ENCODE measurements around the gene LRRC53. TPM values are rescaled to one million over a fixed set of nuclear protein-coding genes. Genes with fewer than 3 reads are reported as not detected.

LRRC53 gene
- total RNA-seq, 1 experiment from 2014 or later = not detected

DNA sequence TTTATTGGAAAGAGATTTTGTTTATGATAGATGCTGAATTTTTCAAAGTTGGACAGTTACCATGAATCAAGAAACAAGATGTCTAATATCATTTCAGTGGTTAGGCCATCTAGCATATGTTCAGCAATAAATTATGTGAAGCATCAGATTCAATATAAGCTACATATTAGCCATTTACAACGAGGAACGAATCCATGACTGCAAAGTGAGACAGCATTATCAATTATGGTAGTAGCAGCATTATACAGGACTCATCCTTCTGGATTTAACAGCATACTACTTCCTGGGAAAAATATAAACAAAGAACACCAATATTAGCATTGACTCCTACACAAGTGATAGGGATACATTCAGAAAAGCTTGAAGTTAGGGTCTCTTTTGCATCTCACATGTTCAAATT lies 59.1 kb downstream of the LRRC53 start:
- Histone ChIP-seq H3K4me3 (ENCODE audit: low read depth in 2 of 2, low read length in 2 of 2) (no peak overlapping the region), H3K27me3 (ENCODE audit: control insufficient read depth, insufficient read depth, low read length) (no peaks in the 10 kb centered on the region), H3K9me3 (ENCODE audit: control insufficient read depth, insufficient read depth, low read depth, low read length) (no peaks in the 10 kb centered on the region), H3K36me3 (ENCODE audit: control insufficient read depth, insufficient read depth, low read length) (no peaks in the 10 kb centered on the region), H3K4me1 (ENCODE audit: control insufficient read depth, insufficient read depth, low read length) (no peaks in the 10 kb centered on the region), H3K27ac (ENCODE audit: low read length) (no peak overlapping the region)
- no peak for DNase-seq (ENCODE audit: low read depth, low spot score)
- CTCF ChIA-PET = no interaction called here
- intact Hi-C loops (cut with micrococcal nuclease; ENCODE audit: unreplicated experiment) = no loop called here
- in situ Hi-C loops (cut with HindIII; ENCODE audit: low pct_unique_long_range_greater_than_20kb, low sequenced_read_pairs) = no loop called here
- POLR2A ChIA-PET = no interaction called here
- no peak for ATAC-seq
- TF ChIP-seq, protein P1, sequence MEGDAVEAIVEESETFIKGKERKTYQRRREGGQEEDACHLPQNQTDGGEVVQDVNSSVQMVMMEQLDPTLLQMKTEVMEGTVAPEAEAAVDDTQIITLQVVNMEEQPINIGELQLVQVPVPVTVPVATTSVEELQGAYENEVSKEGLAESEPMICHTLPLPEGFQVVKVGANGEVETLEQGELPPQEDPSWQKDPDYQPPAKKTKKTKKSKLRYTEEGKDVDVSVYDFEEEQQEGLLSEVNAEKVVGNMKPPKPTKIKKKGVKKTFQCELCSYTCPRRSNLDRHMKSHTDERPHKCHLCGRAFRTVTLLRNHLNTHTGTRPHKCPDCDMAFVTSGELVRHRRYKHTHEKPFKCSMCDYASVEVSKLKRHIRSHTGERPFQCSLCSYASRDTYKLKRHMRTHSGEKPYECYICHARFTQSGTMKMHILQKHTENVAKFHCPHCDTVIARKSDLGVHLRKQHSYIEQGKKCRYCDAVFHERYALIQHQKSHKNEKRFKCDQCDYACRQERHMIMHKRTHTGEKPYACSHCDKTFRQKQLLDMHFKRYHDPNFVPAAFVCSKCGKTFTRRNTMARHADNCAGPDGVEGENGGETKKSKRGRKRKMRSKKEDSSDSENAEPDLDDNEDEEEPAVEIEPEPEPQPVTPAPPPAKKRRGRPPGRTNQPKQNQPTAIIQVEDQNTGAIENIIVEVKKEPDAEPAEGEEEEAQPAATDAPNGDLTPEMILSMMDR (IDR thresholded peaks at IDR 0.05) = no peak
- TF ChIP-seq POLR2AphosphoS5 (IDR thresholded peaks at IDR 0.05; ENCODE audit: low read depth, low read length) = no peak
- no peak for TF ChIP-seq SIN3A (IDR thresholded peaks at IDR 0.05; ENCODE audit: borderline replicate concordance, insufficient read depth, low read depth, low read length)
- TF ChIP-seq, protein P2, sequence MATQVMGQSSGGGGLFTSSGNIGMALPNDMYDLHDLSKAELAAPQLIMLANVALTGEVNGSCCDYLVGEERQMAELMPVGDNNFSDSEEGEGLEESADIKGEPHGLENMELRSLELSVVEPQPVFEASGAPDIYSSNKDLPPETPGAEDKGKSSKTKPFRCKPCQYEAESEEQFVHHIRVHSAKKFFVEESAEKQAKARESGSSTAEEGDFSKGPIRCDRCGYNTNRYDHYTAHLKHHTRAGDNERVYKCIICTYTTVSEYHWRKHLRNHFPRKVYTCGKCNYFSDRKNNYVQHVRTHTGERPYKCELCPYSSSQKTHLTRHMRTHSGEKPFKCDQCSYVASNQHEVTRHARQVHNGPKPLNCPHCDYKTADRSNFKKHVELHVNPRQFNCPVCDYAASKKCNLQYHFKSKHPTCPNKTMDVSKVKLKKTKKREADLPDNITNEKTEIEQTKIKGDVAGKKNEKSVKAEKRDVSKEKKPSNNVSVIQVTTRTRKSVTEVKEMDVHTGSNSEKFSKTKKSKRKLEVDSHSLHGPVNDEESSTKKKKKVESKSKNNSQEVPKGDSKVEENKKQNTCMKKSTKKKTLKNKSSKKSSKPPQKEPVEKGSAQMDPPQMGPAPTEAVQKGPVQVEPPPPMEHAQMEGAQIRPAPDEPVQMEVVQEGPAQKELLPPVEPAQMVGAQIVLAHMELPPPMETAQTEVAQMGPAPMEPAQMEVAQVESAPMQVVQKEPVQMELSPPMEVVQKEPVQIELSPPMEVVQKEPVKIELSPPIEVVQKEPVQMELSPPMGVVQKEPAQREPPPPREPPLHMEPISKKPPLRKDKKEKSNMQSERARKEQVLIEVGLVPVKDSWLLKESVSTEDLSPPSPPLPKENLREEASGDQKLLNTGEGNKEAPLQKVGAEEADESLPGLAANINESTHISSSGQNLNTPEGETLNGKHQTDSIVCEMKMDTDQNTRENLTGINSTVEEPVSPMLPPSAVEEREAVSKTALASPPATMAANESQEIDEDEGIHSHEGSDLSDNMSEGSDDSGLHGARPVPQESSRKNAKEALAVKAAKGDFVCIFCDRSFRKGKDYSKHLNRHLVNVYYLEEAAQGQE (IDR thresholded peaks at IDR 0.05; ENCODE audit: insufficient read depth in 1 of 2, low read depth in 2 of 2, low read length in 1 of 2) = no peak
- TF ChIP-seq TCF7L2 (IDR thresholded peaks at IDR 0.05; ENCODE audit: low read depth, low read length) = no peak
- no TSS peak for BruUV-seq (replicated peaks)

DNA sequence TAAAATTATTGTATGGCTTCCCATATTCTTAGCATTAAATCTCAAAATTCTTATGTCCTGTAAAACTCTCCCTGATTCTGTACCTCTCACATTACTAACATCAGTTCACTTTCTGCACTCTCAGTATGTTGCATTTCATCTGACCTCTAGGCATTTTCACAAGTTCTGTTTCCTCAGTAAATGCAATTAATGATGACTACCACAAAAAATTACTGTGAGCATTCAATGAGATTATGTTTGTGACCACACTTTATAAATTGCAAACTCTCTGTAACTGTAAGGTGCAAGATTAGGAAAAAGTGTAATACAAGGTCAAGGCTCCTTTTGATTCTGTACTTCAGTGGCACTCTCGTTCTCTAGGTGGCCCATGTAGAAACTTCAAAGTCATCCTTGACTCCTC lies 60.4 kb downstream of the LRRC53 start:
- intact Hi-C loops (cut with micrococcal nuclease; ENCODE audit: unreplicated experiment) = no loop called here
- POLR2A ChIA-PET = no interaction called here
- DNase-seq (ENCODE audit: low read depth, low spot score) (no peak), ATAC-seq (no peak)
- Histone ChIP-seq H3K27me3 (ENCODE audit: control insufficient read depth, insufficient read depth, low read length) (no peaks in the 10 kb centered on the region), H3K4me1 (ENCODE audit: control insufficient read depth, insufficient read depth, low read length) (no peaks in the 10 kb centered on the region), H3K27ac (ENCODE audit: low read length) (no peak overlapping the region), H3K36me3 (ENCODE audit: control insufficient read depth, insufficient read depth, low read length) (no peaks in the 10 kb centered on the region), H3K4me3 (ENCODE audit: low read depth in 2 of 2, low read length in 2 of 2) (no peak overlapping the region), H3K9me3 (ENCODE audit: control insufficient read depth, insufficient read depth, low read depth, low read length) (no peaks in the 10 kb centered on the region)
- CTCF ChIA-PET = no interaction called here
- TF ChIP-seq SIN3A (IDR thresholded peaks at IDR 0.05; ENCODE audit: borderline replicate concordance, insufficient read depth, low read depth, low read length) = no peak
- BruUV-seq (replicated peaks) = no TSS peak
- in situ Hi-C loops (cut with HindIII; ENCODE audit: low pct_unique_long_range_greater_than_20kb, low sequenced_read_pairs) = no loop called here

DNA sequence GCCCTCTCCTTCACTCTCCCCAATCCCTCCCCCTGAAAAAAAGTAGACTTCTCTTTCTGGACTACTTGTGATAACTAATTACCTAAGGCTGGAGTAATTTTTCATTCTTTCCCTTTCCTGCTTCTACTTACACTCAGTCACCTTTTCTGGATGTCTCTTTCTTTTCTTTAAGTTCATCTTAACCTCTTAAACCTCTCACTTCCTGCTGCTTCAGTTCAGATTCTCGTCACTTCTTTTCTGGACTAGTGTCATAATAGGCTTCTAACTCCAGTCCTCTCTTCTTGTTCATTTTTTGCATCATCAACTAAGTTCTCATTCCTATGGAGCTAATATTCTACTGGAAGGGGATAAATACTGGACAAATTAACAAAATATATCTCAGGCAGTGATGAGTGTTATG lies 75.4 kb downstream of the LRRC53 start:
- Histone ChIP-seq H3K4me3 (ENCODE audit: low read depth in 2 of 2, low read length in 2 of 2) (no peak overlapping the region), H3K4me1 (ENCODE audit: control insufficient read depth, insufficient read depth, low read length) (no peaks in the 10 kb centered on the region), H3K36me3 (ENCODE audit: control insufficient read depth, insufficient read depth, low read length) (no peaks in the 10 kb centered on the region), H3K9me3 (ENCODE audit: control insufficient read depth, insufficient read depth, low read depth, low read length) (no peaks in the 10 kb centered on the region), H3K27me3 (ENCODE audit: control insufficient read depth, insufficient read depth, low read length) (no peaks in the 10 kb centered on the region), H3K27ac (ENCODE audit: low read length) (no peak overlapping the region)
- TF ChIP-seq, protein P1 (IDR thresholded peaks at IDR 0.05) = no peak
- TF ChIP-seq SIN3A (IDR thresholded peaks at IDR 0.05; ENCODE audit: borderline replicate concordance, insufficient read depth, low read depth, low read length) (no peak), POLR2AphosphoS5 (IDR thresholded peaks at IDR 0.05; ENCODE audit: low read depth, low read length) (no peak), TCF7L2 (IDR thresholded peaks at IDR 0.05; ENCODE audit: low read depth, low read length) (no peak)
- TF ChIP-seq, protein P2 (IDR thresholded peaks at IDR 0.05; ENCODE audit: insufficient read depth in 1 of 2, low read depth in 2 of 2, low read length in 1 of 2) = no peak
- in situ Hi-C loops (cut with HindIII; ENCODE audit: low pct_unique_long_range_greater_than_20kb, low sequenced_read_pairs) (no loop called here), intact Hi-C loops (cut with micrococcal nuclease; ENCODE audit: unreplicated experiment) (no loop called here)
- ATAC-seq (no peak), DNase-seq (ENCODE audit: low read depth, low spot score) (no peak)
- ChIA-PET POLR2A (no interaction called here), CTCF (no interaction called here)
- no TSS peak for BruUV-seq (replicated peaks)
